GM18502 (cell line): ENCODE results near the gene MYBPC2.
"Not testable (repeated sequence)": the region's sequence is repeated elsewhere in the genome, so short reads cannot be mapped to it uniquely, and the experiment has no call there.

ENCODE experiments used
- ATAC-seq: cut with Tn5 transposase; IDR thresholded peaks from one replicate; pipeline ENCODE4 v1.9.1; 2021; ENCODE audit warnings: mild to moderate bottlenecking; ENCODE audit not compliant: unreplicated experiment, poor library complexity

Gene MYBPC2

GRCh38 chr19:50453243-50453642 is 20.6 kb downstream of the MYBPC2 start:
- ATAC-seq: no peak

GRCh38 chr19:50455992-50456391 is 23.3 kb downstream of the MYBPC2 start:
- ATAC-seq: no peak

- ATAC-seq: no peak
Observed at GRCh38 chr19:50457300-50457699, 24.6 kb downstream of the MYBPC2 start.

- no peak for ATAC-seq
Observed at GRCh38 chr19:50458396-50459066, 25.8 kb downstream of the MYBPC2 start.

- no peak for ATAC-seq
Observed at GRCh38 chr19:50459067-50459456, 26.4 kb downstream of the MYBPC2 start.

- ATAC-seq: no peak
Observed at GRCh38 chr19:50459638-50460037, 26.9 kb downstream of the MYBPC2 start.

- ATAC-seq: peak; percentile 43
Observed at GRCh38 chr19:50460161-50460765, 27.6 kb downstream of the MYBPC2 start.

GRCh38 chr19:50461066-50461875 is 28.6 kb downstream of the MYBPC2 start:
- no peak for ATAC-seq

GRCh38 chr19:50462970-50463369 is 30.3 kb downstream of the MYBPC2 start:
- no peak for ATAC-seq

- ATAC-seq: no peak
Observed at GRCh38 chr19:50464348-50464747, 31.7 kb downstream of the MYBPC2 start.

- ATAC-seq: no peak
Observed at GRCh38 chr19:50465000-50465399, 32.3 kb downstream of the MYBPC2 start.

- no peak for ATAC-seq
Observed at GRCh38 chr19:50465986-50466705, 33.5 kb downstream of the MYBPC2 start.

GRCh38 chr19:50466706-50467039 is 34.0 kb downstream of the MYBPC2 start:
- ATAC-seq: no peak

GRCh38 chr19:50467566-50467965 is 34.9 kb downstream of the MYBPC2 start:
- ATAC-seq: no peak

- ATAC-seq: no peak
Observed at GRCh38 chr19:50468818-50469217, 36.1 kb downstream of the MYBPC2 start.

GRCh38 chr19:50473336-50473735 is 40.6 kb downstream of the MYBPC2 start:
- ATAC-seq: not testable (repeated sequence)

- ATAC-seq: no peak
Observed at GRCh38 chr19:50475101-50475568, 42.4 kb downstream of the MYBPC2 start.

- ATAC-seq: no peak
Observed at GRCh38 chr19:50475736-50476223, 43.1 kb downstream of the MYBPC2 start.

GRCh38 chr19:50476224-50476906 is 43.7 kb downstream of the MYBPC2 start, which contains the start of the genes EMC10 and GARIN5A:
Gene EMC10, plus strand, starts transcription at chr19:50476507. Its CDS starts 38 bp downstream, at chr19:50476545.
Gene GARIN5A, minus strand, starts transcription at chr19:50476848. Its CDS starts 460 bp downstream, at chr19:50476388.
- peak; percentile 90 for ATAC-seq

GRCh38 chr19:50476907-50477238 is 44.2 kb downstream of the MYBPC2 start:
- ATAC-seq: no peak
